NCI-H748 treated with DMSO at 0.1 percent for 48 hours (cell line): Measurements from ENCODE around the gene WWOX.
A peak's percentile ranks its signal among the peaks of the same experiment; 100 is the strongest.
"Not testable (repeated sequence)": the region's sequence is repeated elsewhere in the genome, so short reads cannot be mapped to it uniquely, and the experiment has no call there.

Experiments used
- DNase-seq: peaks from one replicate; lab custom pipeline; 2025; lab: John Stamatoyannopoulos, UW

The WWOX gene

GRCh38 chr16:79213214-79213613 lies 1113.8 kb downstream of the WWOX start:
- DNase-seq: no peak

- no peak for DNase-seq
Measured at GRCh38 chr16:79215289-79215688, 1115.8 kb downstream of the WWOX start.

GRCh38 chr16:79217375-79218011 lies 1118.0 kb downstream of the WWOX start:
- DNase-seq: no peak

GRCh38 chr16:79218351-79218750 lies 1118.9 kb downstream of the WWOX start:
- DNase-seq: no peak

GRCh38 chr16:79225994-79226393 lies 1126.5 kb downstream of the WWOX start:
- DNase-seq: not testable (repeated sequence)

- no peak for DNase-seq
Measured at GRCh38 chr16:79229361-79229760, 1129.9 kb downstream of the WWOX start.

GRCh38 chr16:79245700-79246099 lies 1146.2 kb downstream of the WWOX start:
- not testable (repeated sequence) for DNase-seq

GRCh38 chr16:79247386-79247785 lies 1147.9 kb downstream of the WWOX start:
- DNase-seq: no peak

- no peak for DNase-seq
Measured at GRCh38 chr16:79248351-79248750, 1148.9 kb downstream of the WWOX start.

GRCh38 chr16:79250502-79251098 lies 1151.1 kb downstream of the WWOX start:
- DNase-seq: no peak

- DNase-seq: no peak
Measured at GRCh38 chr16:79253100-79253631, 1153.7 kb downstream of the WWOX start.

GRCh38 chr16:79257953-79258490 lies 1158.6 kb downstream of the WWOX start:
- DNase-seq: no peak

GRCh38 chr16:79260890-79261289 lies 1161.4 kb downstream of the WWOX start:
- DNase-seq: not testable (repeated sequence)

GRCh38 chr16:79261481-79261940 lies 1162.1 kb downstream of the WWOX start:
- DNase-seq: peak; percentile 29

GRCh38 chr16:79261944-79262552 lies 1162.6 kb downstream of the WWOX start:
- DNase-seq: no peak
